K562 (cell line): ENCODE data around the gene PPP2R2D. TPM values are rescaled to one million over a fixed set of nuclear protein-coding genes. Genes with fewer than 3 reads are reported as not detected.

Source experiments
- ATAC-seq: fragments of 200-7000 bp; cut with Tn5 transposase; 3 replicates; pipeline ENCODE4 v1.9.1; 2020; ENCODE audit warnings: moderate library complexity
- BruUV-seq: library from RNA; stranded (reverse); fragments of 400-500 nt; replicated peaks from 2 replicates; lab custom pipeline; 2021; lab: Mats Ljungman, UMichigan
- CTCF ChIA-PET: fragments of 300-600 bp; formaldehyde crosslinking; extraction: SDS; loops from one replicate; lab custom pipeline; 2021; ENCODE audit warnings: low intra/inter-chr PET ratio; lab: Yijun Ruan, JAX
- POLR2A ChIA-PET: fragments of 300-600, 350-650 bp; sonication (Branson Sonifier 250); formaldehyde crosslinking; extraction: SDS; loops from one replicate; lab custom pipeline; 2021; ENCODE audit warnings: antibody characterized with exemption, inconsistent platforms; lab: Yijun Ruan, JAX
- DNase-seq, 4 experiments: peaks; one replicate each; pipeline versions ENCODE4 v3.0.0 to v3.0.0-alpha.2; 2011 to 2018; ENCODE audit warnings: low spot score in 3 of 4, mixed read lengths in 3 of 4; ENCODE audit errors: extremely low read depth in 1 of 4
- FAIRE-seq: peaks from 2 replicates; lab custom pipeline; 2011; peaks lifted over from hg19 to GRCh38; lab: Jason Lieb, UNC
- H2AFZ ChIP-seq: 2 replicates; pipeline ENCODE4 v1.6.0; 2011; ENCODE audit warnings: low read depth, low read length, control low read depth, inconsistent platforms
- H3K27ac ChIP-seq: fragments of 200-600 bp; 3 replicates; pipeline ENCODE4 v1.8.0; 2011; ENCODE audit warnings: low read depth, mild to moderate bottlenecking, control low read depth, inconsistent platforms, low read length, moderate library complexity, mixed read lengths; ENCODE audit errors: extremely low read depth
- H3K27me3 ChIP-seq, 2 experiments: fragments of 300-600 bp in 1 of 2; 2 replicates in 1 of 2; 3 replicates in 1 of 2; pipeline versions ENCODE4 v1.6.0 to v1.8.0; 2011; ENCODE audit warnings: inconsistent platforms in 2 of 2, low read length in 2 of 2, mild to moderate bottlenecking in 1 of 2, mixed read lengths in 1 of 2, moderate library complexity in 1 of 2; ENCODE audit not compliant: control insufficient read depth in 2 of 2, insufficient read depth in 2 of 2
- H3K36me3 ChIP-seq: fragments of 300-600 bp; 3 replicates; pipeline ENCODE4 v1.8.0; 2011; ENCODE audit warnings: mild to moderate bottlenecking, low read length, inconsistent platforms; ENCODE audit not compliant: control insufficient read depth, insufficient read depth
- H3K4me1 ChIP-seq, 2 experiments: fragments of 200-600 bp in 1 of 2; replicated peaks in 1 of 2; 2 replicates in 1 of 2; 3 replicates in 1 of 2; pipeline versions ENCODE4 v1.5.1 to v1.8.0; 2011; ENCODE audit warnings: inconsistent platforms in 2 of 2, low read length in 2 of 2, mild to moderate bottlenecking in 1 of 2, mixed read lengths in 1 of 2, moderate library complexity in 1 of 2; ENCODE audit not compliant: control insufficient read depth in 2 of 2, insufficient read depth in 2 of 2
- H3K4me2 ChIP-seq: 2 replicates; pipeline ENCODE4 v1.6.1; 2011; ENCODE audit warnings: low read length, control low read depth, inconsistent platforms, mixed read lengths; ENCODE audit not compliant: insufficient read depth
- H3K4me3 ChIP-seq: fragments of 200-600 bp; sonication (generic), shearing (Covaris generic); 2 replicates; pipeline ENCODE4 v1.5.1; 2016; ENCODE audit warnings: control low read depth, inconsistent platforms
- H3K79me2 ChIP-seq: fragments of 200-600 bp; 3 replicates; pipeline ENCODE4 v1.8.0; 2011; ENCODE audit warnings: low read length, inconsistent platforms; ENCODE audit not compliant: control insufficient read depth, insufficient read depth
- H3K9ac ChIP-seq, 2 experiments: 2 replicates each; pipeline versions ENCODE4 v1.6.0 to v1.6.1; 2011; ENCODE audit warnings: low read depth in 2 of 2, low read length in 2 of 2, control low read depth in 1 of 2, inconsistent platforms in 1 of 2, mild to moderate bottlenecking in 1 of 2, mixed read lengths in 1 of 2; ENCODE audit not compliant: insufficient read depth in 1 of 2
- H3K9me1 ChIP-seq: one replicate; pipeline ENCODE4 v1.6.0; 2011; ENCODE audit warnings: inconsistent platforms, mild to moderate bottlenecking, low read length, moderate library complexity; ENCODE audit not compliant: control insufficient read depth, insufficient read depth
- H3K9me3 ChIP-seq: replicated peaks from 2 replicates; pipeline ENCODE4 v1.5.1; 2011; ENCODE audit warnings: low read depth, low read length, inconsistent platforms; ENCODE audit not compliant: control insufficient read depth, insufficient read depth
- H4K20me1 ChIP-seq: replicated peaks from 2 replicates; pipeline ENCODE4 v1.6.1; 2011; ENCODE audit warnings: low read length, inconsistent platforms, mixed read lengths; ENCODE audit not compliant: control insufficient read depth, insufficient read depth
- DPF2 ChIP-seq: fragments of 450-650 bp; IDR thresholded peaks from 2 replicates; pipeline ENCODE4 v1.6.1; 2016
- E2F5 ChIP-seq: sonication (generic); formaldehyde crosslinking; IDR thresholded peaks from 2 replicates; pipeline ENCODE4 v1.8.0; 2022; ENCODE audit warnings: mild to moderate bottlenecking, missing genetic modification reagents
- FOS ChIP-seq: IDR thresholded peaks from 3 replicates; pipeline ENCODE4 v1.6.1; 2011; ENCODE audit not compliant: insufficient read length; ENCODE audit errors: extremely low read depth
- MBD2 ChIP-seq: sonication (generic); IDR thresholded peaks from 2 replicates; pipeline ENCODE4 v1.6.1; 2016; ENCODE audit warnings: low read depth, borderline replicate concordance
- MEF2A ChIP-seq: IDR thresholded peaks from 2 replicates; pipeline ENCODE4 v1.6.1; 2011; ENCODE audit warnings: low read depth, mild to moderate bottlenecking, low read length, moderate library complexity; ENCODE audit not compliant: control insufficient read depth
- NFRKB ChIP-seq: fragments of 450-650 bp; IDR thresholded peaks from 2 replicates; pipeline ENCODE4 v1.6.1; 2016; ENCODE audit warnings: low read depth
- PRDM10 ChIP-seq: fragments of 450-650 bp; IDR thresholded peaks from 2 replicates; pipeline ENCODE4 v1.6.1; 2018; ENCODE audit not compliant: partially characterized antibody
- TCFL5 ChIP-seq: fragments of 250-450 bp; sonication (Bioruptor Pico); conservative IDR thresholded peaks from 2 replicates; pipeline ENCODE4 v1.6.1; 2021; ENCODE audit warnings: mild to moderate bottlenecking, moderate library complexity, matching md5 sums
- ZNF395 ChIP-seq: fragments of 200-800 bp; sonication (Bioruptor generic); IDR thresholded peaks from 2 replicates; pipeline ENCODE4 v1.6.1; 2017; ENCODE audit warnings: missing genetic modification characterization, missing compliant biosample characterization
- ZNF41 ChIP-seq: fragments of 250-450 bp; sonication (Bioruptor Pico); conservative IDR thresholded peaks from 2 replicates; pipeline ENCODE4 v1.4.0; 2020; ENCODE audit warnings: mild to moderate bottlenecking
- ZNF699 ChIP-seq: fragments of 250-450 bp; sonication (Bioruptor Pico); IDR thresholded peaks from 2 replicates; pipeline ENCODE4 v1.8.0; 2021; ENCODE audit warnings: mild to moderate bottlenecking, moderate library complexity; ENCODE audit not compliant: insufficient replicate concordance
- WGBS: fragments of 100-300 bp; shearing (Covaris generic); methylation state at CpG from one replicate; pipeline ENCODE4 v1.1.6; 2016; ENCODE audit warnings: low coverage, mixed read lengths; ENCODE audit not compliant: insufficient coverage; ENCODE audit errors: missing lambda C conversion rate; 5-methylcytosine and 5-hydroxymethylcytosine counted together
- in situ Hi-C: fragments of 300-500 bp; cut with MboI; formaldehyde crosslinking; loops from 4 replicates; pipeline ENCODE4 v1.15.0; 2018; ENCODE audit warnings: inconsistent platforms, mixed read lengths
- intact Hi-C: fragments of 100-400 bp; cut with micrococcal nuclease; formaldehyde crosslinking; loops from 2 replicates; pipeline ENCODE4 v1.14.2; 2022
- polyA plus RNA-seq, 8 experiments: library from polyadenylated mRNA; depleted of rRNA in 4 of 8; stranded (reverse) in 5 of 8; unstranded in 3 of 8; fragments of >200 nt; fragmentation: Nextera tagmentation in 2 of 8; fragmentation: Illumina TruSeq in 1 of 8; extraction: Ambion mirVana in 2 of 8; extraction: Trizol in 1 of 8; gene quantifications; 2 replicates each; pipeline versions ENCODE4 v1.2.1 to v1.2.3, GENCODE V29; 2011 to 2014; ENCODE audit warnings: inconsistent platforms in 1 of 8, missing spikeins in 1 of 8
- total RNA-seq, 7 experiments: library from RNA; depleted of rRNA in 6 of 7; stranded (reverse); fragments of >200 nt in 6 of 7; fragmentation: Illumina TruSeq in 2 of 7; extraction: Trizol in 2 of 7; gene quantifications; 2 replicates each; pipeline versions ENCODE4 v1.2.1 to v1.2.3, GENCODE V29; 2011 to 2021; ENCODE audit warnings: low replicate concordance in 1 of 7

Gene PPP2R2D
- total and polyA plus RNA-seq, 9 of the 15 experiments (the other 6 are each of a cell fraction or from before 2014, with no cell fraction given): 1.9 to 37.0 (median 26.8) TPM

GRCh38 chr10:131897297-131897899, 3.4 kb upstream of the PPP2R2D start (continued):
- no peak for TF ChIP-seq TCFL5
- TF ChIP-seq FOS: no peak
- no peak for TF ChIP-seq MEF2A
- no peak; the same call in none of the 2 replicates for TF ChIP-seq DPF2
- TF ChIP-seq MBD2: 0 out of 2 replicates have a peak, but pooled peaks have one; percentile 22
- TF ChIP-seq ZNF699: no peak

GRCh38 chr10:131898061-131898460, 2.7 kb upstream of the PPP2R2D start:
- in situ Hi-C loops (no loop called here), intact Hi-C loops (no loop called here)
- ATAC-seq (no peak), FAIRE-seq (no peak), DNase-seq (peak in 1 of 4 experiments; percentile 41)
- Histone ChIP-seq H3K4me1 (peaks cover 38 to 45% of the 10 kb centered on the region in 2 experiments), H3K79me2 (peaks cover 21% of the 10 kb centered on the region), H3K4me3 (no peak overlapping the region), H2AFZ (peak overlapping the region; percentile 7; the same call in 1 of the 2 replicates), H3K27me3 (no peaks in the 10 kb centered on the region), H3K9me3 (no peaks in the 10 kb centered on the region), H3K9me1 (no peaks in the 10 kb centered on the region), H3K36me3 (peaks cover 10% of the 10 kb centered on the region; the same call in 2 of the 3 replicates), H3K27ac (peak overlapping the region; percentile 99), H4K20me1 (peaks cover 2% of the 10 kb centered on the region; the same call in 1 of the 2 replicates), H3K9ac (peak overlapping the region; percentile 48 to 61; a peak in 3 of 4 replicates), H3K4me2 (peak overlapping the region; percentile 53)
- CTCF ChIA-PET: no interaction called here
- WGBS: 17% methylated on average over 8 of the region's 8 CpGs
- no TSS peak for BruUV-seq
- POLR2A ChIA-PET: interaction anchor here (0.6 to 7.7 kb wide), 8 partner anchors 12 to 1207 kb away, joined by 3 to 100 read pairs (median 4); no protein-coding TSS in a partner anchor
- TF ChIP-seq ZNF41 (CRISPR knock-in tag) (0 out of 2 replicates have a peak, but pooled peaks have one; percentile 24), PRDM10 (peak; percentile 93), E2F5 (no peak), ZNF395 (CRISPR knock-in tag) (0 out of 2 replicates have a peak, but pooled peaks have one; percentile 16), NFRKB (peak; percentile 26)
